Mammary epithelial cell (primary cell): ENCODE measurements around the gene SIAH3.

Experiments
- CTCF ChIP-seq, 2 donors: IDR thresholded peaks in 1 of 2; conservative IDR thresholded peaks in 1 of 2; 2 replicates each; pipeline ENCODE4 v1.5.1; 2011 to 2012; ENCODE audit warnings: inconsistent platforms in 2 of 2, low read length in 2 of 2, mild to moderate bottlenecking in 2 of 2, control low read depth in 1 of 2, low read depth in 1 of 2; ENCODE audit not compliant: insufficient read depth in 1 of 2; ENCODE audit errors: extremely low read depth in 1 of 2
- EZH2 ChIP-seq: IDR thresholded peaks from 2 replicates; pipeline ENCODE4 v1.6.1; 2012; ENCODE audit warnings: low read length, inconsistent platforms, borderline replicate concordance

GRCh38 chr13:45882626-45883025 lies 31.1 kb upstream of the SIAH3 start:
- no peak for TF ChIP-seq CTCF (conservative IDR thresholded peaks at IDR 0.05 in 1 of 2, IDR thresholded peaks at IDR 0.05 in 1 of 2; ENCODE audit: extremely low read depth in 1 of 2, insufficient read depth in 1 of 2, low read depth in 1 of 2, low read length in 2 of 2)
- TF ChIP-seq EZH2 = no peak
